ENCODE data around the gene MYBBP1A. TPM values are rescaled to one million over a fixed set of nuclear protein-coding genes. Genes with fewer than 3 reads are reported as not detected.
"Not testable (repeated sequence)": the region's sequence is repeated elsewhere in the genome, so short reads cannot be mapped to it uniquely, and the experiment has no call there.

MYBBP1A gene, protein sequence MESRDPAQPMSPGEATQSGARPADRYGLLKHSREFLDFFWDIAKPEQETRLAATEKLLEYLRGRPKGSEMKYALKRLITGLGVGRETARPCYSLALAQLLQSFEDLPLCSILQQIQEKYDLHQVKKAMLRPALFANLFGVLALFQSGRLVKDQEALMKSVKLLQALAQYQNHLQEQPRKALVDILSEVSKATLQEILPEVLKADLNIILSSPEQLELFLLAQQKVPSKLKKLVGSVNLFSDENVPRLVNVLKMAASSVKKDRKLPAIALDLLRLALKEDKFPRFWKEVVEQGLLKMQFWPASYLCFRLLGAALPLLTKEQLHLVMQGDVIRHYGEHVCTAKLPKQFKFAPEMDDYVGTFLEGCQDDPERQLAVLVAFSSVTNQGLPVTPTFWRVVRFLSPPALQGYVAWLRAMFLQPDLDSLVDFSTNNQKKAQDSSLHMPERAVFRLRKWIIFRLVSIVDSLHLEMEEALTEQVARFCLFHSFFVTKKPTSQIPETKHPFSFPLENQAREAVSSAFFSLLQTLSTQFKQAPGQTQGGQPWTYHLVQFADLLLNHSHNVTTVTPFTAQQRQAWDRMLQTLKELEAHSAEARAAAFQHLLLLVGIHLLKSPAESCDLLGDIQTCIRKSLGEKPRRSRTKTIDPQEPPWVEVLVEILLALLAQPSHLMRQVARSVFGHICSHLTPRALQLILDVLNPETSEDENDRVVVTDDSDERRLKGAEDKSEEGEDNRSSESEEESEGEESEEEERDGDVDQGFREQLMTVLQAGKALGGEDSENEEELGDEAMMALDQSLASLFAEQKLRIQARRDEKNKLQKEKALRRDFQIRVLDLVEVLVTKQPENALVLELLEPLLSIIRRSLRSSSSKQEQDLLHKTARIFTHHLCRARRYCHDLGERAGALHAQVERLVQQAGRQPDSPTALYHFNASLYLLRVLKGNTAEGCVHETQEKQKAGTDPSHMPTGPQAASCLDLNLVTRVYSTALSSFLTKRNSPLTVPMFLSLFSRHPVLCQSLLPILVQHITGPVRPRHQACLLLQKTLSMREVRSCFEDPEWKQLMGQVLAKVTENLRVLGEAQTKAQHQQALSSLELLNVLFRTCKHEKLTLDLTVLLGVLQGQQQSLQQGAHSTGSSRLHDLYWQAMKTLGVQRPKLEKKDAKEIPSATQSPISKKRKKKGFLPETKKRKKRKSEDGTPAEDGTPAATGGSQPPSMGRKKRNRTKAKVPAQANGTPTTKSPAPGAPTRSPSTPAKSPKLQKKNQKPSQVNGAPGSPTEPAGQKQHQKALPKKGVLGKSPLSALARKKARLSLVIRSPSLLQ (N-terminal part only)
- 32.2 and 52.0 TPM in 2 replicates for total RNA-seq

DNA sequence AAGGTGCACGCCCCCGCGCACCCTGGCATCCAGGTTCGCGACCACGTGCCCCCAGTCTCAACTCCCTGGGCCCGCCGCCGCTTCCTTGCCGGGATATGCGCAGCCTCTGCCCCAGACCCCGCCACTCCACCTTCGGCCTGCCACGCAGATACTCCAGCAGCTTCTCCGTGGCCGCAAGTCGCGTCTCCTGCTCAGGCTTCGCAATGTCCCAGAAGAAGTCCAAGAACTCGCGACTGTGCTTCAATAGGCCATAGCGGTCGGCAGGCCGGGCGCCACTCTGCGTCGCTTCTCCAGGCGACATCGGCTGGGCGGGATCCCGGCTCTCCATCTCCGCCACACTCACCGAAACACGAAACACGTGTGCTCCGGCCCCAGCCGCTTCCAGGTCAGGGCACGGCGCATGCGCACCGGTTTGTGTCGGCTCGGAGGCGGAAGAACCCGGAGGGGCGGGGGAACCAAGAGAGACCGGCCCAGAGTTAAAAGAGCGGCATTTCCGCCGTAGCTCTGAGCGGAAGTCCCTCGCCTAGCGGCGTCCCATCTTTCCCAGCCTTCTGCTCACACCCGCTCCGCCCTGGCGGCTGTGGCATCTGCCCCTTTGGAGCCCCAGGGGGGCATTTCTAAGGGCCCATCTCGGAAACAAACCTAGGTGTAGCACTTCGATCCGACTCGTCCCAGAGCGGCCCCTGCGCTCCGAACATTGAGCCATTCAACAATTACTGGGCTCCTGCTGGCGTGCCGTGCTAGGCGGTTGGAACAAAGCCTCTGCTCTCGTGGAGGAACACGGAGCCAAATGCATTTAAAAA is at the start of gene MYBBP1A:
Gene MYBBP1A, minus strand, starts transcription at position 388 of the 803 bp plus-strand sequence. Its CDS starts 60 bp downstream, at position 328.
- peak; percentile 97 for DNase-seq

DNA sequence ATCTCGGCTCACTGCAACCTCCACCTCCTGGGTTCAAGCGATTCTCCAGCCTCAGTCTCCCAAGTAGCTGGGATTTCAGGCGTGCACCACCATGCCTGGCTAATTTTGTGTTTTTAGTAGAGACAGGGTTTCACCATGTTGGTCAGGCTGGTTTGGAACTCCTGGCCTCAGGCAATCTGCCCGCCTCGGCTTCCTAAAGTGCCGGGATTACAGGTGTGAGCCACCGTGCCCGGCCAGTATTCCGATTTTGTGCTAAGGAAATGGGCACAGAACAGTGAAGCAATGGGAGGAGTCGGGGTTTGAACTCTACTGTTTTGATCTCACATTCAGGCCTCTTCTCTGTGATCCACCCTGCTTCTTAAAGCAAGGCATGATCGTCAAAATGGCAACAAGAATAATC is 49.6 kb upstream of the MYBBP1A start:
- DNase-seq = not testable (repeated sequence)

DNA sequence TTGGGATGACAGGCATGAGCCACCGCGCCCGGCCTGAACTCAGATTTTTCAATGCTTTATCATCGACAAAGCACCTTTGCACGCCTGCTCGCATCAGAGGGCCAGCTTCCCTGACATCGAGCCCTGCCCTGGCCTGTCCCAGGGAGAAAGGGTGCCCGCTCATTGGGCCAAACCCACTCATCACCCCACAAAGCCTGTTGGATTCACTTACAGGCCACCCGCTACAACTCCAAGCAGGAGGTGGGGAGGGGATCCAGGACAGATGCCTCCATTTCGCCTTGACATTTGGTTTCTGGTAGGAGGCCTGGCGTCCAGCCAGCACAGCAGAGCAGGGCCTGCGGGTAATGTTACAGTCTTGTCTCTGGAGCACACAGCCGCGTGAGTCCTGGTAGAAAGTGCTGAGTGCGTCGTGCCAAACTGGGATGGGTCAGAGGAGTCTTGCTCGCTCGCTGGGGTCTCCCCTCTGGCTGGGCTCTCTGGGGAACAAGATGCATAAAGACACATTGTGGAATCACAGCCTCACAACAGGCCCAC is 49.0 kb upstream of the MYBBP1A start:
- DNase-seq = no peak

DNA sequence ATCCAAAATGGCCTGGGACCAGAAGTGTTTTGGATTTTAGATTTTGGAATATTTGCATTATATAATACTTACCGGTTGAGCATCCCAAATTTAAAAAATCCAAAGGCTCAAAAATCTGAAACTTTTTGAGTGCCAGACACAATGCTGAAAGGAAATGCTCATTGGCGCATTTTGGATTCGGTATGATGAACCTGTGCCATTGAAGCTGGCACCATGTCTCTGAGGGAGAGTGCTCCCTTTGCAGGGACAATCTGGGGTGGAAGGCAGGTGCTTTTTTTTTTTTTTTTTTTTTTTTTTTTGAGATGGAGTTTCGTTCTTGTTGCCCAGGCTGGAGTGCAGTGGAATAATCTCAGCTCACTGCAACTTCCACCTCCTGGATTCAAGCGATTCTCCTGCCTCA is 46.9 kb upstream of the MYBBP1A start:
- no peak for DNase-seq

DNA sequence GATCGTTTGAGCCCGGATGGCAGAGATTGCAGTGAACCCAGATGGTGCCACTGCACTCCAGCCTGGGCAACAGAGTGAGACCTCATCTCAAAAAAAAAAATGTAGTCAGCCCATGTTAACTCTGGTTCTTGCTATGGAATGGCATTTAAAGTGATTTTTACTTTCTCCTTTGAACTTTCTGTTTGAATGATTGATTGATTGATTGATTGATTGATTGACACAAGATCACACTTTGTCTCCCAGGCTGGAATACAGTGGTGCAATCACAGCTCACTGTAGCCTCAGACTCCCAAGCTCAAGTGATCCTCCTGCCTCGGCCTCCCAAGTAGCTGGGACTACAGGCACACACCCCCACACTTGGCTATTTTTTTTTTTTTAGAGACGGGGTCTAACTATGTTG is 46.1 kb upstream of the MYBBP1A start:
- DNase-seq = no peak

DNA sequence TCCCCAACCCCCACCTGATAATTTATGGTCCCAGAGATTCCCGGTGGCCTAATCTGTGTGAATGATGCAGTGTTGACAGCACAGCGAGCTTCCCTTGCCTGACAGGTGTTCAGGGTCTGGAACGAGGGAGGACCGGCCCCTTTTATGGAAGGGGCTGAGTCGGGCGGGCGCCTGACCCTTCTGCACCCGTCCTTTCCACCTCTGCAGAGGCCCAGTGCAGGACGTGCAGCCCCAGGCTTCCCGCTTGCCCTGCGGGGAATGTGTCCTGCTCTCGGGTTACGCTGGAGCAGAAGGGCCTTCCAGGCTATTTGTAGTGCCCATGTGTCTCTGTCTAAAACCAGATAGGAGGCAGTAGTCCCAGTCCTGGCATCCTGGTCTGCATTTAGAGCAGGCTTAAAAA is 45.4 kb upstream of the MYBBP1A start:
- DNase-seq = no peak

DNA sequence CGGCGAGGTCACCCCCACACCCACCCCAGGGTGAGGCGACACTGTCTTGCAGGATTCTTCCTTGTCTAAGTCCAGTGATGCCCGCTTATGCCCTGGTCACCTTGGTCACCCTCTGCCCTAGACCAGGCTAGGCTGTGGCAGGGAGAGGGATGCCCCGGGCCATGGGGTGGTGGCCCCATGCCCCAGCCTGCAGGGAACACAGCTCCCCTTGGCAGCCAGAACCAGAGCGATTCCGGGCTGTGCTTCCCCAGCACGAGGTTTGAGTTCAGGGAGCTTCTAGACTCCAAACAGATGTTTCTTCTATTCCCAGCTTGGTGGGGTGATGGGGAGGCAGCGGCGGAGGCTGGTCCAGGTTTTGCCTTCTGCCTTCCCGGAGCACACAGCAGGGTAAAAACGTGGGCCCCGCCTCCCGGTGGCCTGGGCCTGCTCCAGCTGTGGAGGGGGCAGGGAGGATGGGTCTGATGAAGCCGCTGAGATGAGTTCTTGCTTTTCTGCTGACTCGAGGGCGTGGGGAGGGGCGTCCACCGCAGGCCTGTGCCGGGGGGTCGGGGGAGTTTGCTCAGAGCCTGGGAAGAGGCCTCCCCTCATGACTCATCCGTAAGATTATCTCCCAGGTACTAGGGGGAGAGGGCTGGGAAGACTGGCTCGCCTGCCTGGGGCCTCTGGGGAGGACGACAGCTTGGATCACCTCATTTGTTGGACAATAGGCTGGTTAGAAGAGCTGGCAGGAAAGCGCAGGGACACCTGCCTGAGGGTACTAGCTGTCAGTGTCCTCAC is 44.5 kb upstream of the MYBBP1A start:
- DNase-seq = no peak

DNA sequence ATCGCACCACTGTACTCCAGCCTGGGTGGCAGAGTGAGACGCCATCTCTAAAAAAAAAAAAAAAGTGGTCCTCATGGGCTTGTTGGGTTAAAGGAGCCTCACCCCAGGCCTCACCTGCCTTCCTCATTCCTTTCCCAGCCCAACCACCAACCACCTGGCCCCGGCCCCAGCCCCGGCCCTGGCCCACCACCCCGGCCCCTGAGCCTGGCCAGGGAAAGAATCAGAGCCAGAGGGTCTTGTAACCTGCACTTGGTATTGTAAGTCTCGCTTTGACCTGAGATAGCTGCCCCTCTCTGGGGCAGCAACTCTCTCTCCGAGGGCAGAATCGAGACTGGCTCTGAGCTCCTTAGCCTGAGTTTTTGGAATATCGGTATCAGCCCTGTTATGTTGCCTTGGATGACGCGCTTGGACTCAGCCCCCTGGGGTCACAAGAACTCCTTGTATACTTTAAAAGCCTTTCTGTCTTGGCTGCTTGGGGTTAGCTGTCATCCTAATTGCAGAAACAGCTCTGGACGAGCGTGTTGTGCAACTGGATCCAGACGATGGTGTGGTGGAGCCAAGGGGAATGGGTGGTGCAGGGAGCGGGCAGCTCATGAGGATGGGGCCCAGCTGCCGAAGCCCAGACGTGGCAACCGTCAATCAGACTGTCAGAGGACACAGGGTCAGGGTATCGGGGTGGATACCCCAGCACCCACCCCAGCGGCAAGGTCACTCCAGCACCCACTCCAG is 43.8 kb upstream of the MYBBP1A start:
- DNase-seq = no peak

DNA sequence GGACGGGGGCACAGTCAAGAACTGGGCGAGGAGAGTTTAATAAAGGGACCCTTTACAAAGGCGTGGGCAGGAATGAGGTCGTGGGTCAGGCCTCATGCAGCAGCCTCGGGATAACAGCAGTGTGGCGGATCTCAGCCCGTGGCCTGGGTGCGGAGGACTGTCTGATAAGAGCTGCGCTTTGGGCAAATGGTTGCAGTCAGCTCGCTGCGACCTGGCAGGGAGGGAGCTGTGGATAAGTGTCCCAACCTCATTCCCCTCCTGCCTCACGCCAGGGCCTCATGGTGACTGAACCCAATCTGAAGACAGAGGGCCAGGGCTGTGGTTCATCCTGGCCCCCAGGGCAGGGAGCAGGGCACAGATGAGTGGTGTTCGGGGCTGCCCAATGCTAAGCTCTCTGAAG is 42.8 kb upstream of the MYBBP1A start:
- no peak for DNase-seq

DNA sequence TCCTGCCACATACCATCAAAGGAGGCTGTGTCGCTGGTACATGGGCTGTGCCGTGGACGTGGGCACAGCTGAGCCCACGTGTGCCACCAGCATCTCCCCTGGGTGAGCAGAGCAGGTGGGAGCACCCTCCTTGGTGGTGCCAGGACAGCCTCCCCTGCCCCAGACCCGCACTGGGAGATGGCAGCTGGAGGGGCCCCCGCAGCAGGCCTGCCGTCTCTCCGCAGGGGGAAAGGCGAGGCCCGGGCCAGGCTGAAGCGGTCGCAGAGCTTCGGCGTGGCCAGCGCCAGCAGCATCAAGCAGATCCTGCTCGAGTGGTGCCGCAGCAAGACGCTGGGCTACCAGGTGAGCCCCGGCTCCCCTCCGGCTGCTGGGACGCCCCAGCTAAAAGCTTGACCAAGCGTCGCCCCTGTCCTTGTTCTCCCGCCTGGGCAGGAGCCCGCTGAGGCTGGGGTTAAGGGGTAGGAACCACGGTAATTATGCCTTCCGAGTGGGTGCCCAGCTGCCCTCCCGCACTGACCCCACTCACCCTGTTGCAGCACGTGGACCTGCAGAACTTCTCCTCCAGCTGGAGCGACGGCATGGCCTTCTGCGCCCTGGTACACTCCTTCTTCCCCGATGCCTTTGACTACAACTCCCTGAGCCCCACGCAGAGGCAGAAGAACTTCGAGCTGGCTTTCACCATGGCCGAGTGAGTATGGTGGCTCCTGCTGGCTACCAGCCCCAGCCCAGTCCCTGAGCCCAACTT is 41.6 kb upstream of the MYBBP1A start:
- DNase-seq = no peak

DNA sequence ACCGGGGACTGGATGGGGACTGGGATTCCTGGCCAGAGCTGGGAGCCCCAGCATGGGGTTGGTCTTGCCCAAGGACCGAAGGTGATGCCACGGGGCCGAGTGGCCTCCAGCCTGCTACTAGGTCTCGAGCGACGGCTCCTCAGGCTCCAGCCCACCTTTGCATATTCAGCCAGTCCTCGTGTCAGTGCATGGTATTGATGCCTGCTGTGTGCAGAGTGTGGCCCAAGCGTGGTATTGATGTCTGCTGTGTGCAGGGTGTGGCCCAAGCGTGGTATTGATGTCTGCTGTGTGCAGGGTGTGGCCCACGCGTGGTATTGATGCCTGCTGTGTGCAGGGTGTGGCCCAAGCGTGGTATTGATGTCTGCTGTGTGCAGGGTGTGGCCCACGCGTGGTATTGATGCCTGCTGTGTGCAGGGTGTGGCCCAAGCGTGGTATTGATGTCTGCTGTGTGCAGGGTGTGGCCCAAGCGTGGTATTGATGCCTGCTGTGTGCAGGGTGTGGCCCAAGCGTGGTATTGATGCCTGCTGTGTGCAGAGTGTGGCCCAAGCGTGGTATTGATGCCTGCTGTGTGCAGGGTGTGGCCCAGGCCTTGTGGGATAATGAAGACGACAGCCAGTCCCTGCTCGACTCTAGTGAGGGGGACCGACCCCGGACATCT is 40.6 kb upstream of the MYBBP1A start:
- not testable (repeated sequence) for DNase-seq

DNA sequence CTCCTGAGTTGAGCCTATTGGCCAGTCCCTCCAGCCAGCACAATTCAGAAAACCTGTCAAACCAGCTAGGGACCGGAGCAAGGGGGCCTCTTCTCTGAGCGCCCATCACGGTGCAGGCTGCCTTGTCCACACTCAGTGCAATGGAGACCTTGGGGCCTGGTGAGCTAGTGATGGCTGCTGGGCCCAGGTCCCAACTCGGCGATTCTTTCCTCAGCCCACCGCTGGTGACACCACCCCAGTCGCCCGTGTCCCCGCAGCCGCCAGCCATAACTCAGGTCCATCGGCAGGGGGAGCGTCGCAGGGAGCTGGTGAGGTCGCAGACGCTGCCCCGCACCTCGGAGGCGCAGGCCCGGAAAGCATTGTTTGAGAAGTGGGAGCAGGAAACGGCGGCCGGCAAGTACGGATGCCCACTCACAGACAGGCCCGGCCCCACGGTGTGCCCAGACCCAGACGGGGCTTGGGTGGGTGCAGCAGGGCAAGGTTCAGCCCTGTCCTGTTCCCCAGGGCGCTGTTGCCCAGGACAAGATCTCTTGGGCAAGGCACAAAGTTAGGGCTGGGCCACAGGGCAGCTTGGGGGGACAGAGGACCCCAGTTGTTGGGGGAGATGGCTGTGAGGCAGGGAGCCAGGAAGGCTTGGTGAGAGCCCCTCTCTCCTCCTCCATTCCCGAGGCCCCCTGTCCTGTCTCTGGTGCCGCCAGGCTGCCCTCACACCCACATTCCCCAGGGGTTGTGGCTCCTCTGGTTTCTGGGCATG is 39.9 kb upstream of the MYBBP1A start:
- peak; percentile 54 for DNase-seq

DNA sequence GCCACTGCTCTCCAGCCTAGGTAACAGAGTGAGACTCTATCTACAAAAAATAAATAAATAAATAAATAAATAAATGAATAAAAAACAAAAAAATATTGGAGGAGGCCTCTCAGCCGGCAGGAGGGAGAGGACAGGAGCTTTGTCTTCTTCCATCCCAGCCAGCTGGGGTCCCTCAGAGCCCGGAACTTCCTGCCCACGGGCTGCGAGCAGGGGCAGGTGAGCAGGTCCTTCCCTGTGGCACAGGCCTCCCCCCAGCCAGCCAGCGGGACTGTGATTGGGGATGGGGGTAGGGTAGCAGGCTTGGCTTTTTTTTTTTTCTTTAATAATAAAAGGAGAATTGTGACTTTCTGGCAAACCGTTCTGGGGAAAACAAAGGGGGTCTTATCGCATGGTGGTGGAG is 39.2 kb upstream of the MYBBP1A start:
- no peak for DNase-seq

DNA sequence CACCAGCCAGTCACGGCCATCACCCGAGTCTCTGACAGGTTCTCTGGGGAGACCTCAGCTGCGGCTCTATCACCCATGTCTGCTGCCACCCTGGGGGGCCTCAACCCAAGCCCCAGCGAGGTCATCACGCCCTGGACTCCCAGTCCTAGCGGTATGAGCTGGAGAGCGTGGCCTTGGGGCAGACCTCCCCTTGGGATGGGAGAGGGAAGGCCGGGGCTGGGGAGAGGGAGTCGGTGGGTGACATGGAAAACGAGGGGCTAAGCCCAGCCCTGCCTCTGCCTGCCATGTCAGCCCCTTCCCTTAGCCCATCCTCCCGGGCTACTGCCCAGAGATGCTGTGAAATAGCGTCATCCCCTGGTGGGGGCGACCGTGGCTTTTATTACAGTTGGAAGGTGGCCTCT is 37.8 kb upstream of the MYBBP1A start:
- DNase-seq = no peak

DNA sequence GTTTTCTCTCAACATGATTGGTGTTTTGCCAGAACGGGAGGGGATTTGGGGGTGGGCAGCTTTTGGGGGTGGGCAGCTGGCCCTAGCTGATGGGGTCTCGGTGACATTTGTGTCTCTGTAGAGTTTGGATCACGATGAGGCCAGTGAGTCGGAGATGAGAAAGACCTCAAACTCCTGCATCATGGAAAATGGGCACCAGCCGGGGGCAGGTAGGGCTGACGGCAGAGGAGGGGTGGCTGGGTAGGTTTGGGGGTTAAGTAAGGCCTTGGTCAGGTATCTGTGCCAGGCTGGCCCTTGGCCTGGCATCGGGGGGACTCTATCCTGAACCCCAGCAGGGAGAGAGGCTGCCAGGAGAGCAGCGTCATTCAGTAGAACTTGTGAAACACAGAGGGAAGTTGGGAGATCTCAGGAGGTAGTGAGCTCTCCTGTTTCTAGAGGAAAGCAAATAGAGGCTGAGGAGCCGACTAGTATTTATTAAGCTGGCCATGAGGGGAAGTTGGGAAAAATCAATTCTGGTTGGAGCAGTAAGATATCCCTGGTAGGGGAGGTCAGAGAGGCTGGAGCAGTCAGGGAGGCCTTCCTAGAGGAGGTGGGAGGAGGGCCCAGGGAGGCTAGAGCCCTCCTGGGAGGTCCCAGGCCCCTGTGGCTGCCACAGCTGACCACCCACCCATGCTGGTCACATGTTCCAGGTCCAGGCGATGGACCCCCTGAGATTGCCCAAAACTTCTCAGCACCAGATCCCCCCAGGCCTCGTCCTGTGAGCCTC is 37.2 kb upstream of the MYBBP1A start:
- no peak for DNase-seq

DNA sequence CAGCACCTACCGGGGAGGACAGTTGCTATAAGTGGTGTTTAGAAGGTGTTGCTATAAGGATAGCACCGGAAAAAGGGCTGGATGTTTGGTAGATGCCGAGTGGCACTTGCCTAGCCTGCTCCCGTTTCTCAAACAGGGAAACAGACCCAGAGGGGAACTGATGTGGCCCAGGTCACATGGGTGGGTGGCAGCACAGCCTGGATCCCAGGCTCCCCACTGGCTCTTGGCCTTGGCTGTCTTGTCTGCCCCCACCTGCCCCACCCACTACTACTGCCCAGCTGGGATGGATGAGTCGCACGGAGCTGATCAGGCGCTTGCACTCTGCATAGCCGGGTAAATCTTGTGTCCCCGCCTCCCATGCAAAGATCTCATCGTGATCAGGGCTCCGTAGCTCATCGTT is 36.3 kb upstream of the MYBBP1A start:
- no peak for DNase-seq

DNA sequence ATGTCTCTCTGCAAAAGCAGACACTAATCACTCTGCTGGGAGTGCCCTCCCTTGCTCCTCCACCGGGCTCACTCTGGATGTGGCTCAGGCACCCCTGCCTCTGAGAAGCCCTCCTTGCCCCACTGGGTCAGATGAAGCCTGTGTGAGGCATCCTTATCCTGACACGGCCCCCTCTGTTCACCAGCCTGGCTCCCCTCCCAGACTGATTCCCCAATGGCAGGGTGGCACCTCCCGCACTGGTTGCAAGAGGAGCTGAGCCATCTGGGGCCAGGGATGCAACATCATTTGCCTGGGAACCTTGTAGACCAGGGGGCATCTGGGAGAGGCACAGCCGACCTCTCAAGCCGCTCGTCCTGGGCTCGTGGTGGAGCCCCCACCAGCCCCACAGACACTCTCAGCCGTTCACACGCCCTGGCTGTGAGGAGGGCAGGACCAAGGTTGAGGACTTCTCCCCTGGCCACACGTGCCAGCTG is 35.8 kb upstream of the MYBBP1A start:
- DNase-seq = no peak
